DND-41 (cell line): ENCODE measurements around the gene ARHGAP25.

Source experiments
- ATAC-seq: fragments of 200-7000 bp; cut with Tn5 transposase; 3 replicates; pipeline ENCODE4 v1.9.1; 2021; ENCODE audit warnings: low read depth; ENCODE audit not compliant: insufficient read depth
- DNase-seq: peaks from one replicate; pipeline ENCODE4 v3.0.0-alpha.2; 2020
- H2AFZ ChIP-seq: 2 replicates; pipeline ENCODE4 v1.6.0; 2012; ENCODE audit warnings: low read depth, low read length
- H3K27ac ChIP-seq: 2 replicates; pipeline ENCODE4 v1.5.1; 2012; ENCODE audit warnings: low read length, inconsistent platforms
- H3K27me3 ChIP-seq: fragments of 200-600 bp; sonication (generic); 2 replicates; pipeline ENCODE4 v1.6.0; 2012; ENCODE audit warnings: low read length, mild to moderate bottlenecking, inconsistent platforms; ENCODE audit not compliant: insufficient read depth, poor library complexity
- H3K36me3 ChIP-seq: 2 replicates; pipeline ENCODE4 v1.5.1; 2012; ENCODE audit warnings: low read length, inconsistent platforms; ENCODE audit not compliant: insufficient read depth
- H3K4me1 ChIP-seq: 2 replicates; pipeline ENCODE4 v1.5.1; 2012; ENCODE audit warnings: mild to moderate bottlenecking, low read length; ENCODE audit not compliant: insufficient read depth
- H3K4me2 ChIP-seq: 2 replicates; pipeline ENCODE4 v1.6.0; 2012; ENCODE audit warnings: mild to moderate bottlenecking, moderate library complexity, low read length, inconsistent platforms; ENCODE audit not compliant: insufficient read depth
- H3K4me3 ChIP-seq, 2 experiments: fragments of 200-600 bp in 1 of 2; shearing (Covaris generic) in 1 of 2; 2 replicates each; pipeline ENCODE4 v1.5.1; 2012 to 2016; ENCODE audit warnings: inconsistent platforms in 2 of 2, low read length in 2 of 2, mild to moderate bottlenecking in 2 of 2, low read depth in 1 of 2, moderate library complexity in 1 of 2
- H3K79me2 ChIP-seq: 2 replicates; pipeline ENCODE4 v1.6.0; 2012; ENCODE audit warnings: low read length, inconsistent platforms; ENCODE audit not compliant: insufficient read depth
- H3K9ac ChIP-seq: 2 replicates; pipeline ENCODE4 v1.6.0; 2012; ENCODE audit warnings: low read depth, mild to moderate bottlenecking, inconsistent platforms, low read length, moderate library complexity
- H3K9me3 ChIP-seq: 2 replicates; pipeline ENCODE4 v1.5.1; 2012; ENCODE audit warnings: low read length, moderate library complexity, mild to moderate bottlenecking, inconsistent platforms; ENCODE audit not compliant: insufficient read depth, severe bottlenecking
- H4K20me1 ChIP-seq: 2 replicates; pipeline ENCODE4 v1.6.0; 2012; ENCODE audit warnings: low read length; ENCODE audit not compliant: insufficient read depth
- CTCF ChIP-seq: IDR thresholded peaks from 2 replicates; pipeline ENCODE4 v1.5.1; 2012; ENCODE audit warnings: borderline replicate concordance, low read length, moderate library complexity, mild to moderate bottlenecking; ENCODE audit not compliant: poor library complexity, severe bottlenecking; ENCODE audit errors: extremely low read depth
- EZH2 ChIP-seq: IDR thresholded peaks from 3 replicates; pipeline ENCODE4 v1.6.1; 2012; ENCODE audit warnings: borderline replicate concordance, low read depth, mild to moderate bottlenecking, moderate library complexity, low read length, inconsistent platforms; ENCODE audit not compliant: severe bottlenecking

Gene ARHGAP25

DNA sequence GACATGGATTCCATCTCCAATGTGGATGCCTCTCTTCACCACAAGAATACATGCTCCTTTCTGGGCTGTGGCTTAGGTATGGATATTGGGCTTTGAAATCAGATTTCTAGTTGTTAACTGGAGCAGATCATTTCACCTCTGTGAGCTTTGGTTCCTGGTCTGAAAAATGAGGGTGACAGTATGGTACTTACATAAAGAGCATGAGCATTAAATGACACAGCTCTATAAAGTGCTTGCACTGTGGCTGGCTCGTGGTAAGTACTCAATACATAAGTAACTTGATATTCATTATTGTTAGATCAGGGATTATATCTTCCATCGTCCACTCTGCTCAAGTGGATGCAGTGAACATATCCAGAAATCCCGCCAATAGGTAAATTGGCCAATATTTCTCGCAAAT, 33.4 kb downstream of the ARHGAP25 start:
- Histone ChIP-seq H3K27ac (peak overlapping the region; percentile 94), H3K4me1 (peaks cover 60% of the 10 kb centered on the region), H3K9ac (peak overlapping the region; percentile 54), H3K4me3 (no peak overlapping the region), H3K79me2 (peaks cover 91% of the 10 kb centered on the region), H2AFZ (no peak overlapping the region), H4K20me1 (no peaks in the 10 kb centered on the region), H3K4me2 (no peak overlapping the region), H3K9me3 (no peaks in the 10 kb centered on the region), H3K36me3 (no peaks in the 10 kb centered on the region), H3K27me3 (no peaks in the 10 kb centered on the region)
- DNase-seq (no peak), ATAC-seq (no peak)
- TF ChIP-seq CTCF (no peak), EZH2 (no peak)

GRCh38 chr2:68768461-68768860, 33.9 kb downstream of the ARHGAP25 start:
- Histone ChIP-seq H4K20me1 (no peaks in the 10 kb centered on the region), H3K27me3 (no peaks in the 10 kb centered on the region), H3K4me1 (peaks cover 55% of the 10 kb centered on the region), H3K9me3 (no peaks in the 10 kb centered on the region), H3K36me3 (no peaks in the 10 kb centered on the region), H3K4me2 (no peak overlapping the region), H2AFZ (no peak overlapping the region), H3K79me2 (peaks cover 88% of the 10 kb centered on the region), H3K9ac (no peak overlapping the region), H3K27ac (peak overlapping the region; percentile 30), H3K4me3 (no peak overlapping the region)
- ATAC-seq (no peak), DNase-seq (no peak)
- no peak for TF ChIP-seq CTCF
- TF ChIP-seq EZH2 = no peak

- no peaks in the 10 kb centered on the region for H3K27me3 ChIP-seq
- H3K4me1 ChIP-seq = peaks cover 50% of the 10 kb centered on the region
- H3K9ac ChIP-seq = no peak overlapping the region
- H3K9me3 ChIP-seq = no peaks in the 10 kb centered on the region
- peak overlapping the region; percentile 30 for H3K27ac ChIP-seq
- no peak overlapping the region for H2AFZ ChIP-seq
- H3K4me2 ChIP-seq = no peak overlapping the region
- no peaks in the 10 kb centered on the region for H4K20me1 ChIP-seq
- no peaks in the 10 kb centered on the region for H3K36me3 ChIP-seq
- DNase-seq (no peak), ATAC-seq (no peak)
- H3K79me2 ChIP-seq = peaks cover 84% of the 10 kb centered on the region
- H3K4me3 ChIP-seq = no peak overlapping the region
- TF ChIP-seq CTCF = no peak
- TF ChIP-seq EZH2 = no peak
These were observed 34.3 kb downstream of the ARHGAP25 start for GRCh38 chr2:68768951-68769350.

DNA sequence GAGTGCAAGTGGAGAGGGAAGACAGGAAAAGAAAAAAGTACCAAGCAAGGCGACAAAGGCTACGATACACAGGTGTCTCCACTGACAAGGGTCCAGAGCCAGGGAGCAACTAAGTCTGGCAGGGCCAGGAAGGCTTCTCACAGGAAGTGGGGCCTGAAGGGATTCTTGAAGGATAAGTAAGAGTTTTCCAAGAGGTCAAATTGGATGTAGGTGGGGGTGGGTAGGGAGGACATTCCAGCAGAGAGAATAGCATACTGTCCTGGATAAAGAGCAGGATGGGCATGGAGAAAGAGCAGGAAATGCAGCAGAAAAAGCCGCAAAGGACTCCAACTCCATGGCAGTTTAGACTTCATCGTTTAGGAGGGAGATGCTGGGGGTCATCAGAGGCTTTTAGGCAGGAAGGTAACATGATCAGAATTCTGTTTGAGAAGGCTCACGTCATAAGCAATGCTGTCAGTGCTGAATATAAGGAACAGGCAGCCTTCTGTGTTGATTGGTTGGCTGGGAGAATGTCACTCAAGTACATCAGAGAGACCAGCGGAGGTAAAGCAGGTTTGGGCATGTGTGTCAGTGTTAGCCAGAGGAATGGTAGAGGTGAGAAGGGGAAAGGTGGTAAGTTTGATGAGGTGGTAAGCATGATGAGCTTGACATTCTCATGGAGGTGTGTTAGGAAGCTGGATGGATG, 35.1 kb downstream of the ARHGAP25 start:
- Histone ChIP-seq H3K4me3 (no peak overlapping the region), H3K9me3 (no peaks in the 10 kb centered on the region), H2AFZ (no peak overlapping the region), H3K36me3 (no peaks in the 10 kb centered on the region), H3K27me3 (no peaks in the 10 kb centered on the region), H3K4me2 (no peak overlapping the region), H3K27ac (peak overlapping the region; percentile 41), H3K9ac (no peak overlapping the region), H4K20me1 (no peaks in the 10 kb centered on the region), H3K79me2 (peaks cover 77% of the 10 kb centered on the region), H3K4me1 (peaks cover 42% of the 10 kb centered on the region)
- DNase-seq (no peak), ATAC-seq (no peak)
- TF ChIP-seq EZH2 (no peak), CTCF (no peak)
